Measurements from ENCODE around the gene ZP1. TPM values are rescaled to one million over a fixed set of nuclear protein-coding genes. Genes with fewer than 3 reads are reported as not detected.

Gene ZP1
- total and polyA plus RNA-seq, 4 donors, result 0.04 TPM; not detected in 3

DNA sequence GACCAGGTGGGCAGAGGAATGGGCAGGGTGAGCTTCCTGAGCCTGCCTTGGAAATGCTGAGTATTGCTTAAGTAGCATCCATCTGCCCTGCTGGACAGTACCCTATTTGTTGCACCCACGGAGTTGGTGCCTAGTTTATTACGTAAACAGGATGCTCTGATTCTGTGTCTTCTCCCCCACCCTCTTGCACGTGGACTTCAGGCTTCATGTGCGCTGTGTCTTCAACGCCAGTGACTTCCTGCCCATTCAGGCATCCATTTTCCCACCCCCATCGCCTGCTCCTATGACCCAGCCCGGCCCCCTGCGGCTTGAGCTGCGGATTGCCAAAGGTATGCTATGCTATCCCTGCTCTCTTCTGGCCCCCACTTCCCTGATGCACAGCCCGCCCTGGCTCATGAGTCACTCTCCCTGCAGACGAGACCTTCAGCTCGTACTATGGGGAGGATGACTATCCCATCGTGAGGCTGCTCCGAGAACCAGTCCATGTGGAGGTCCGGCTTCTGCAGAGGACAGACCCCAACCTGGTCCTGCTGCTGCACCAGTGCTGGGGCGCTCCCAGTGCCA is 5.7 kb downstream of the ZP1 start:
- no peak overlapping the region for H3K4me3 ChIP-seq
- no peak for DNase-seq
- no peak for ATAC-seq (ENCODE audit: insufficient read depth, low FRiP score)
- 58 to 66% methylated on average over 15 to 16 of the region's 16 CpGs for WGBS, 2 donors
- H3K36me3 ChIP-seq (ENCODE audit: control insufficient read depth in 4 of 4, insufficient read depth in 4 of 4, low read length in 4 of 4), result peaks cover 0 to 3% (median 0%) of the 10 kb centered on the region in 4 donors
- H3K9ac ChIP-seq (ENCODE audit: insufficient read depth in 1 of 2, low read length in 2 of 2), result no peak overlapping the region
- H3K4me1 ChIP-seq (ENCODE audit: control insufficient read depth in 5 of 5, insufficient read depth in 5 of 5, low read length in 5 of 5), result peaks cover 0 to 10% (median 3%) of the 10 kb centered on the region in 5 donors
- no peaks in the 10 kb centered on the region for H3K27me3 ChIP-seq (ENCODE audit: control insufficient read depth in 3 of 3, insufficient read depth in 3 of 3, low read length in 2 of 3)
- H3K9me3 ChIP-seq (ENCODE audit: control insufficient read depth in 4 of 4, insufficient read depth in 3 of 4, low read length in 3 of 4), result peaks cover 0 to 1% (median 0%) of the 10 kb centered on the region in 4 donors
- H3K27ac ChIP-seq (ENCODE audit: low read depth in 1 of 2, low read length in 1 of 2), result no peak overlapping the region
- TF ChIP-seq CTCF (IDR thresholded peaks at IDR 0.05; ENCODE audit: control extremely low read depth, extremely low read depth), result no peak

- DNase-seq (peak in 1 of 3 donors; percentile 7), ATAC-seq (ENCODE audit: insufficient read depth, low FRiP score) (no peak)
- H3K36me3 ChIP-seq (ENCODE audit: control insufficient read depth in 4 of 4, insufficient read depth in 4 of 4, low read length in 4 of 4), result peaks cover 0 to 3% (median 0%) of the 10 kb centered on the region in 4 donors
- no peak for TF ChIP-seq CTCF (IDR thresholded peaks at IDR 0.05; ENCODE audit: control extremely low read depth, extremely low read depth)
- peaks cover 0 to 10% (median 3%) of the 10 kb centered on the region in 5 donors for H3K4me1 ChIP-seq (ENCODE audit: control insufficient read depth in 5 of 5, insufficient read depth in 5 of 5, low read length in 5 of 5)
- H3K4me3 ChIP-seq, result no peak overlapping the region
- H3K27ac ChIP-seq (ENCODE audit: low read depth in 1 of 2, low read length in 1 of 2), result no peak overlapping the region
- H3K9ac ChIP-seq (ENCODE audit: insufficient read depth in 1 of 2, low read length in 2 of 2), result no peak overlapping the region
- H3K9me3 ChIP-seq (ENCODE audit: control insufficient read depth in 4 of 4, insufficient read depth in 3 of 4, low read length in 3 of 4), result peaks cover 0 to 1% (median 0%) of the 10 kb centered on the region in 4 donors
- no peaks in the 10 kb centered on the region for H3K27me3 ChIP-seq (ENCODE audit: control insufficient read depth in 3 of 3, insufficient read depth in 3 of 3, low read length in 2 of 3)
- WGBS, 2 donors, result 86 to 95% methylated on average over 12 of the region's 12 CpGs
Observed at GRCh38 chr11:60873533-60873932, 6.2 kb downstream of the ZP1 start.

DNA sequence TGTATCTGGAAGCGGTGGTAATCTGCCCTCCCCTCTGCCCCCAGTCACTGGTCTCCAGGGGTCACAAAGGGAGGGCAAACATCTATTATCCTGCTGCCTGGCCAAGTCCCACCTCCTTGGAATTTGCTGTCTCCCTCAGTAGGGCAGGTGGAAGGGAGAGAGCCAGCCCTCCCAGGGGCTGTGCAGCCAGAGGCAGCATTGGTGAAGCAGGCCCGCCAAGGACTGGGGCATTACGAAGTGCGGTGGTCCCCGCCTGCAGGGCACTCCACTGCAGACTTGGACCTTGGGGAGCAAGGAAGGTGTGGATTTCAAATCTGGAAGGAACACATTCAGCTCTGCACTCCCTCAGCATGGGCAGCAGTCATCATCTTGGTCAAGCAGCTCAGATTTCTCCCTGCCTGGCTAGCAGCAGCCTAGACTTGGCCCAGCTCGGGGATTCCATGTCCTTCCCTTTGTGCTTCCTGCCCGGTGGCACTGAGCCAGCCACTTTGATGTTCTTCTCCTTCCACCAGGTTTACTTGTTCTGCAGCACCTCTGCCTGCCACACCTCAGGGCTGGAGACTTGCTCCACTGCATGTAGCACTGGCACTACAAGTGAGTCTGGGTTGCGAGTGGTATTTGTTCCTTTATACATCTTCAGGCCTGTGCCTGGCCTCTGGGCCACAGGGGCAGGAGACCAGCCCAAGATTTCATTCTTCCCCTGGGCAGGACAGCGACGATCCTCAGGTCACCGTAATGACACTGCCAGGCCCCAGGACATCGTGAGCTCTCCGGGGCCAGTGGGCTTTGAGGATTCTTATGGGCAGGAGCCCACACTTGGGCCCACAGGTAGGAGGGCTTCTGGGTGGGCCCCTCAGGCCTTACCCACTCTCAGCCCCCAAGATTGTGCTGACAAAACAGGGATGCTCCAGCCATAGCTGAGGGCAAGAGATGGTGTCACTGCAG is 7.4 kb downstream of the ZP1 start:
- no peak overlapping the region for H3K9ac ChIP-seq (ENCODE audit: insufficient read depth in 1 of 2, low read length in 2 of 2)
- no peak for ATAC-seq (ENCODE audit: insufficient read depth, low FRiP score)
- H3K27ac ChIP-seq (ENCODE audit: low read depth in 1 of 2, low read length in 1 of 2), result no peak overlapping the region
- H3K4me1 ChIP-seq (ENCODE audit: control insufficient read depth in 5 of 5, insufficient read depth in 5 of 5, low read length in 5 of 5), result peaks cover 0 to 10% (median 3%) of the 10 kb centered on the region in 5 donors
- WGBS, 2 donors, result 92 to 93% methylated on average over 13 of the region's 13 CpGs
- no peak for TF ChIP-seq CTCF (IDR thresholded peaks at IDR 0.05; ENCODE audit: control extremely low read depth, extremely low read depth)
- DNase-seq, result peak in 1 of 3 donors; percentile 5
- H3K4me3 ChIP-seq, result no peak overlapping the region
- no peaks in the 10 kb centered on the region for H3K27me3 ChIP-seq (ENCODE audit: control insufficient read depth in 3 of 3, insufficient read depth in 3 of 3, low read length in 2 of 3)
- H3K9me3 ChIP-seq (ENCODE audit: control insufficient read depth in 4 of 4, insufficient read depth in 3 of 4, low read length in 3 of 4), result no peaks in the 10 kb centered on the region
- peaks cover 0 to 5% (median 0%) of the 10 kb centered on the region in 4 donors for H3K36me3 ChIP-seq (ENCODE audit: control insufficient read depth in 4 of 4, insufficient read depth in 4 of 4, low read length in 4 of 4)

Data from lung (tissue), 12 donors.